Esophagus muscularis mucosa (tissue), 4 donors: ENCODE data around the gene LRP8. TPM values are rescaled to one million over a fixed set of nuclear protein-coding genes. Genes with fewer than 3 reads are reported as not detected.

Experiments
- DNase-seq: peaks from one replicate; pipeline ENCODE4 v3.0.0-alpha.2; 2017; ENCODE audit errors: extremely low spot score
- H3K27ac ChIP-seq, 4 donors: fragments of 200-600 bp; sonication (generic); replicated peaks in 1 of 4; 1 replicate in 3 of 4; 2 replicates in 1 of 4; pipeline ENCODE4 v1.5.1; 2016 to 2019; ENCODE audit warnings: mild to moderate bottlenecking in 1 of 4
- H3K27me3 ChIP-seq, 4 donors: fragments of 200-600 bp; sonication (generic); one replicate each; pipeline versions ENCODE4 v1.5.1 to v1.6.0; 2016 to 2019
- H3K36me3 ChIP-seq, 4 donors: fragments of 200-600 bp; sonication (generic); one replicate each; pipeline ENCODE4 v1.5.1; 2016 to 2019
- H3K4me1 ChIP-seq, 4 donors: fragments of 200-600 bp; sonication (generic); one replicate each; pipeline ENCODE4 v1.5.1; 2016 to 2019
- H3K4me3 ChIP-seq, 4 donors: fragments of 200-600 bp; sonication (generic); 1 replicate in 2 of 4; 2 replicates in 2 of 4; pipeline ENCODE4 v1.5.1; 2016 to 2019; ENCODE audit warnings: mild to moderate bottlenecking in 4 of 4, moderate library complexity in 1 of 4
- H3K9me3 ChIP-seq, 4 donors: fragments of 200-600 bp; sonication (generic); 1 replicate in 3 of 4; 2 replicates in 1 of 4; pipeline ENCODE4 v1.5.1; 2016 to 2019
- EP300 ChIP-seq: sonication (generic); formaldehyde crosslinking; IDR thresholded peaks from one replicate; pipeline ENCODE4 v1.6.1; 2017; ENCODE audit warnings: antibody characterized with exemption
- POLR2A ChIP-seq: fragments of 450-650 bp; IDR thresholded peaks from one replicate; pipeline ENCODE4 v1.6.1; 2017; ENCODE audit warnings: antibody characterized with exemption, moderate library complexity, mild to moderate bottlenecking, low read depth
- POLR2AphosphoS5 ChIP-seq, 2 donors: sonication (generic); formaldehyde crosslinking; IDR thresholded peaks; one replicate each; pipeline ENCODE4 v1.6.1; 2017; ENCODE audit warnings: antibody characterized with exemption in 2 of 2
- WGBS: methylation state at CpG from one replicate; pipeline ENCODE4 v1.1.5; 2018; 5-methylcytosine and 5-hydroxymethylcytosine counted together
- intact Hi-C: fragments of 100-400 bp; cut with DNase I; formaldehyde crosslinking; loops from one replicate; pipeline ENCODE4 v1.15.1; 2023
- total RNA-seq, 4 donors: library from RNA; depleted of rRNA; stranded (reverse); fragments of >200 nt; gene quantifications; one replicate each; pipeline versions ENCODE4 v1.1.0 to v1.2.1, GENCODE V29; 2016
- TF ChIP-seq, protein P1 (sequence below), 3 experiments: fragments of 200-600 bp in 2 of 3; fragments of 450-650 bp in 1 of 3; sonication (generic) in 2 of 3; IDR thresholded peaks; one replicate each; pipeline ENCODE4 v1.5.1; 2017 to 2019; ENCODE audit warnings: antibody characterized with exemption in 3 of 3, mild to moderate bottlenecking in 2 of 3, moderate library complexity in 1 of 3

LRP8 gene
- total RNA-seq, 4 donors from 2014 or later = 0.83 to 6.0 (median 1.9) TPM

GRCh38 chr1:53242381-53242780 is 85.5 kb downstream of the LRP8 start:
- no peak for DNase-seq
- Histone ChIP-seq H3K36me3 (no peaks in the 10 kb centered on the region), H3K4me1 (peaks cover 10 to 13% (median 12%) of the 10 kb centered on the region in 4 donors), H3K27me3 (no peaks in the 10 kb centered on the region), H3K27ac (no peak overlapping the region), H3K4me3 (no peak overlapping the region), H3K9me3 (no peaks in the 10 kb centered on the region)
- WGBS = 87% methylated on average over 4 of the region's 4 CpGs
- intact Hi-C loops = no loop called here
- TF ChIP-seq, protein P1, sequence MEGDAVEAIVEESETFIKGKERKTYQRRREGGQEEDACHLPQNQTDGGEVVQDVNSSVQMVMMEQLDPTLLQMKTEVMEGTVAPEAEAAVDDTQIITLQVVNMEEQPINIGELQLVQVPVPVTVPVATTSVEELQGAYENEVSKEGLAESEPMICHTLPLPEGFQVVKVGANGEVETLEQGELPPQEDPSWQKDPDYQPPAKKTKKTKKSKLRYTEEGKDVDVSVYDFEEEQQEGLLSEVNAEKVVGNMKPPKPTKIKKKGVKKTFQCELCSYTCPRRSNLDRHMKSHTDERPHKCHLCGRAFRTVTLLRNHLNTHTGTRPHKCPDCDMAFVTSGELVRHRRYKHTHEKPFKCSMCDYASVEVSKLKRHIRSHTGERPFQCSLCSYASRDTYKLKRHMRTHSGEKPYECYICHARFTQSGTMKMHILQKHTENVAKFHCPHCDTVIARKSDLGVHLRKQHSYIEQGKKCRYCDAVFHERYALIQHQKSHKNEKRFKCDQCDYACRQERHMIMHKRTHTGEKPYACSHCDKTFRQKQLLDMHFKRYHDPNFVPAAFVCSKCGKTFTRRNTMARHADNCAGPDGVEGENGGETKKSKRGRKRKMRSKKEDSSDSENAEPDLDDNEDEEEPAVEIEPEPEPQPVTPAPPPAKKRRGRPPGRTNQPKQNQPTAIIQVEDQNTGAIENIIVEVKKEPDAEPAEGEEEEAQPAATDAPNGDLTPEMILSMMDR (IDR thresholded peaks at IDR 0.05) = no peak

DNA sequence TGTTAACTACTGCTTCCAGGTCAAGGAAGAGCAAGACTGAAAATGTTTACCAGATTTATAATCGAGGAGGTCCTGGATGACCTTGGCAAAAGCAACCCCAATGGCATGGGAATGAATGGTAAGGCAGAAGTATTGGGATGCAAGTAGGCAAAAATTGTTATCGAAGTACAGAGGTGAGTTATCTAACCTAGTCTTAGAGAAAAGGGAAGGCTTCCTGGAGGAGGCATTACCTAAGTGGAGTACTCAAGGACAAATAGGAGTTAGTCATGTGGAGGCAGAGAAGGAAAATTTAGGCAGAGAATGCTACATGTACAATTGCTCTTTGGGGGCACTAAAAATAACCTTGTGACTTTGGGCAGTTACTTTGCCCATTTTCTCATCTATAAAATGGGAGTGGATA is 86.0 kb downstream of the LRP8 start:
- Histone ChIP-seq H3K9me3 (no peaks in the 10 kb centered on the region), H3K4me3 (no peak overlapping the region), H3K27ac (no peak overlapping the region), H3K36me3 (no peaks in the 10 kb centered on the region), H3K27me3 (no peaks in the 10 kb centered on the region), H3K4me1 (peaks cover 15 to 19% (median 17%) of the 10 kb centered on the region in 4 donors)
- 80% methylated on average over 2 of the region's 2 CpGs for WGBS
- TF ChIP-seq, protein P1 (IDR thresholded peaks at IDR 0.05) = no peak
- TF ChIP-seq POLR2A (no peak), POLR2AphosphoS5 (IDR thresholded peaks at IDR 0.05) (no peak), EP300 (no peak)
- intact Hi-C loops = no loop called here
- DNase-seq = no peak

GRCh38 chr1:53238197-53239155 is 89.4 kb downstream of the LRP8 start, which contains the start of gene MAGOH:
Gene MAGOH (minus strand): TSS chr1:53238518. CDS start chr1:53238448, 70 bp downstream.
- Histone ChIP-seq H3K36me3 (peaks cover 12 to 31% (median 26%) of the 10 kb centered on the region in 4 donors), H3K9me3 (no peaks in the 10 kb centered on the region), H3K4me3 (peak within 1 kb of the TSS; percentile 79 to 98 (median 94)), H3K27me3 (no peaks in the 10 kb centered on the region), H3K27ac (peak within 1 kb of the TSS; percentile 78 to 84 (median 80)), H3K4me1 (peaks cover 18 to 34% (median 30%) of the 10 kb centered on the region in 4 donors)
- intact Hi-C loops = no loop called here
- peak; percentile 97 to 99 for TF ChIP-seq POLR2AphosphoS5 (IDR thresholded peaks at IDR 0.05)
- TF ChIP-seq POLR2A = no peak
- 3% methylated on average over 42 of the region's 64 CpGs for WGBS
- peak; percentile 98 for DNase-seq

GRCh38 chr1:53237638-53238037 is 90.2 kb downstream of the LRP8 start:
- H3K36me3 ChIP-seq = peaks cover 20 to 39% (median 34%) of the 10 kb centered on the region in 4 donors
- DNase-seq = no peak
- no peak for TF ChIP-seq POLR2A
- TF ChIP-seq, protein P1 (IDR thresholded peaks at IDR 0.05) = no peak
- no peaks in the 10 kb centered on the region for H3K27me3 ChIP-seq
- intact Hi-C loops = no loop called here
- peaks cover 18 to 34% (median 30%) of the 10 kb centered on the region in 4 donors for H3K4me1 ChIP-seq
- H3K9me3 ChIP-seq = no peaks in the 10 kb centered on the region
- WGBS = 32% methylated on average over 8 of the region's 8 CpGs
- peak overlapping the region; percentile 78 to 84 (median 80) for H3K27ac ChIP-seq
- H3K4me3 ChIP-seq = peak overlapping the region; percentile 79 to 98 (median 94)

DNA sequence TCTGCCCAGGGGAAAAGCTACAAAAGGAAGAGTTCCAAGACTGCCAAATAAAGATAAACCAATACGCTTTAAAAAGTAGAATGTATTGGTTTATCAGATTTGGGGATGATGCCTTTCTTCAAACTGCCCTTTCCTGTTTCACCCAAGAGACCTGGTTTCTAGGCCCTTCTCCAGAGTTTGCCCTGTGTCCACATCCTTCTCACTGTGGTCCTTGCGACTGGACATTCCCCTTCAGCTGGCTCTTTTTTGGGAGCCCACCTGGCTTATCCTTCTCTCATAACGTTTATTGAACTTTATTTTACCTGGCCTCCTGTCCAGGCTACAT is 106.9 kb downstream of the LRP8 start:
- peak overlapping the region; percentile 71 to 98 (median 84) for H3K4me3 ChIP-seq
- DNase-seq = no peak
- H3K36me3 ChIP-seq = peaks cover under 1 to 33% (median 25%) of the 10 kb centered on the region in 4 donors
- peaks cover 15 to 28% (median 19%) of the 10 kb centered on the region in 4 donors for H3K4me1 ChIP-seq
- WGBS = 37% methylated on average over 3 of the region's 3 CpGs
- TF ChIP-seq POLR2A = no peak
- TF ChIP-seq, protein P1 (IDR thresholded peaks at IDR 0.05) = no peak
- TF ChIP-seq POLR2AphosphoS5 (IDR thresholded peaks at IDR 0.05) = no peak
- TF ChIP-seq EP300 = no peak
- H3K27ac ChIP-seq = peak overlapping the region; percentile 93 to 98 (median 98)
- H3K27me3 ChIP-seq = no peaks in the 10 kb centered on the region
- no peaks in the 10 kb centered on the region for H3K9me3 ChIP-seq
- intact Hi-C loops = no loop called here
